GM13977 (cell line): ENCODE results near the gene RAMP1.

Experiments
- DNase-seq: peaks from one replicate; pipeline ENCODE4 v3.0.0; 2012; ENCODE audit warnings: low spot score
- CTCF ChIP-seq: IDR thresholded peaks from 2 replicates; pipeline ENCODE4 v1.5.1; 2012; ENCODE audit warnings: mild to moderate bottlenecking, control low read depth; ENCODE audit not compliant: insufficient read depth; ENCODE audit errors: extremely low read depth, missing control alignments
- in situ Hi-C: fragments of 300-500 bp; cut with MboI; formaldehyde crosslinking; loops from one replicate; pipeline ENCODE4 v1.12.0; 2022; ENCODE audit warnings: low sequenced_read_pairs, low pct_unique_long_range_greater_than_20kb, mixed read lengths, inconsistent platforms; ENCODE audit not compliant: unreplicated experiment

The RAMP1 gene

DNA sequence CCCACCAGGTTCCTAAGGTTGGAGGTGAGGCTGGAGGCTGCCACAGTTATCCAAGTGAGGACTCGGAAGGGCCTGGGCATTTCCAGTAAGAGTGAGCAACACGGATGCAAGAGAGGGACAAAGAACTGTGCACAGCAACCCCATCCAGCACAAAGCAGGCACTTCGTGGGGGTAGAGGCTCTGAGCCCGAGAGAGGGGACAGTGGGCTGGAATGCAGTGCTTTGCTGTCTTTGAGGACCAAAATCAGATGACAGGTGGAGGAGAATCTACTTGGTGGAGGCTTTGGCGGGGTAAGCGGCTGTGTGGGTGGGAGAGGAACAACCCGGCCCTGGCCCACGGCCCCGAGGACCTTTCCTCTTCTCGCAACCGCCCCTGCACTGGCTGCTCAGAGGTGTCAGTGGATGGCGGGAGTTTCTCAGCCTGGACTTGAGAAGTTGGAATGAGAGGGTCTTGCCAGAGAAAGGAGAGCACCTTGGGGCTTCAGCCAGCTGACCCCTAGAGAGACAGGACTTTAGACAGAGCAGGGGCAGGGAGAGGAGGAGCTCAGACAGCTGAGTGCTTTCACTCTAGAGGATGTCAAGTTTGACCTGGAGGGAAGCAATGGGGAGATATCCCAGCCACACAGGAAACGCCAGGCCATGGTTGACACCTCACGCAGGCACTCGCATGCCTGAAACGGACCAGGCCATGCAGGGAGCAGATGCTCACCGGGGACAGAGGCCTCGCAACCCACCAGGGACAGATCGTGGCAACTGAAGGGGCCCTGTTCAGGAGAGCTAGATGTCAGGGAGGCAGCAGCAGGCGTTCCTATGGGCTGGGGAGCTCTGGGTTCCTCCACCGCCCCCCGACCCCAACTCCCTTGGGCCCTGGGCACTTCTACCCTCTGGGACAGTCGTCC is 11.6 kb downstream of the RAMP1 start:
- no peak for DNase-seq
- in situ Hi-C loops = no loop called here
- TF ChIP-seq CTCF = no peak

GRCh38 chr2:237872178-237872887 is 12.9 kb downstream of the RAMP1 start:
- TF ChIP-seq CTCF = no peak
- in situ Hi-C loops = no loop called here
- DNase-seq = no peak

DNA sequence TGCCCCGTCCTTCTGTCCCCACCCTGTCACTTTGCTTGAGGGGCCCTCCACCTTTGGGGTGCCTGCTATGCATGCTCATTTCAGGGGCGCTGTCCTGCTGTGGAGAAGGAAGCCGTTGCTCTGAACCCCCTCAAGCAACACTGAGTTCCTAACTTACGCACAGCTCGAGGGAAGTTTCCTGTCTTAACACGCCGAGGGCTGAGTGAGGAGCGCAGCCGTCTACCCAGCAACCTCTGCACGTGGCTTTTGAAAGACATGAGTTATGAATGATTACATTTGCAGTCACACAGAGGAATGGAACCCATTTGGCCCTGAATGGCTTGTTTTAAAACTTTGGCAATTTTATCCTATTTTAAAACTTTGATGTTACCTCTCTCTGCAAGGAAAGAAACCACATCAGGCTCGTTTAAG is 14.0 kb downstream of the RAMP1 start:
- in situ Hi-C loops = no loop called here
- DNase-seq = no peak
- TF ChIP-seq CTCF = no peak

DNA sequence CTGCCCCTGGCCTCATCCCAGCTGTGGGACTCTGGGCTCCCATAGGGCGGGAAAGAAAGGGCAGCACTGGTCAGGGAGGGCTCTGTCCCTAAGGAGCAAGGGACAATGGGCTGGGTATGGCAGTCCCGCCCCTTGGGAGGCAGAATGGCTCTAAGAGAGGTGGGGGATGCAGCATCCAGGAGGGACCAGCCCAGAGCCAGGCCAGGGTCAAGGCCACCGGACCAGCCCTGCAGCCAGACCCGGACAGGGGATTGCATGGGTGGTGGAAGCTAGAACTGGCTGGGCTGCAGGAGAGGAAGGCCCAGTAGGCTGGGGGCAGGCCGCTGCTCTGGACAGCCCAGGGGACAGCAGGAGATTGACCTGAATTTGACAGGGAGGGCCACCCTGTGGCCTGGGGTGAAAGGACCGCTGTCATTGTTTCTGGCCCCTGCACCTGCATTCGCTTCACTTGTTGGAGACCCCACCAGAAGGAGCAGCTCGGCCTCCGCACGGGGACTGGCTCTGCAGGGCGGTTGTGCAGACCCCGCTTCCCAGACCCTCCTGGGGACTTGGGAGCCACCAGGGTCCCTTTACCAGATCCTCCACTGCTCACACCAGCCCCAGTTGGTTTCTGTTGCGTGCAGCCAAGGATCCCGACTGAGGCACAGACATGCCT is 14.6 kb downstream of the RAMP1 start:
- DNase-seq = no peak
- in situ Hi-C loops = no loop called here
- TF ChIP-seq CTCF = no peak

DNA sequence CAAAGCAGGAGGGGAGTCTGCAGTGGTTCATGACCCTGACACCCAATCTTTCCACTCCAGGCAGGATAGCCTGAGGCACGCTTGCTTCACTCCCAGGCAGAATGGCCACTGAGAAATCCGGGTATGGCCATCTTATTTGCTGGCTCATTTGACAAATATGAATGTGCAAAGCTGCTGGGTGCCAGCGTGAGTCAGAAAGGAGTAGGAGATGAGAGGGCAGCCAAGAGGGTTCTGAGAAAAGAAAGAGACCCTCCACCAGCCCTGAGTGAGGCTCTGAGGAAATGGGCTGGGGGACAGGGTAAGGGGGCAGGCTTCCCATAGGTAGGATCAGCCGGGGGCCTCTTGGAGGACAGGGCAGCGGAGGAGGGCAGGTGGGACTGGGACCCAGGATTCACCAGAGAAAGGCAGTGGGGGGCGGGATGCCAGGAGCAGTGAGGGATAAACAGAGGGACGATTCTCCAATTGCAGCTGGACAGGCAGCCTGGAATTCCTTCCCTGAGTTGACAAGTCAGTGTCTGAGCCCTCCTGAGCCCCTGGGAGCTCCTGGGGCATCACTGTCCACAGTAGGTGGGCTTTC is 15.2 kb downstream of the RAMP1 start:
- in situ Hi-C loops = no loop called here
- TF ChIP-seq CTCF = no peak
- no peak for DNase-seq
